Endothelial cell of umbilical vein (primary cell): ENCODE results near the gene ZNF516. TPM values are rescaled to one million over a fixed set of nuclear protein-coding genes. Genes with fewer than 3 reads are reported as not detected.

Experiments used
- BruUV-seq: library from RNA; stranded (reverse); fragments of 400-500 nt; replicated peaks from 2 replicates; lab custom pipeline; 2021; lab: Mats Ljungman, UMichigan
- CTCF ChIA-PET: fragments of 300-600, 350-600 bp; sonication (Branson Sonifier 250); formaldehyde crosslinking; loops from one replicate; lab custom pipeline; 2021; ENCODE audit warnings: antibody characterized with exemption, inconsistent platforms; lab: Charles Lee
- POLR2A ChIA-PET: fragments of 300-600, 350-600 bp; sonication (Branson Sonifier 250); formaldehyde crosslinking; loops from one replicate; lab custom pipeline; 2021; ENCODE audit warnings: antibody characterized with exemption, inconsistent platforms; lab: Charles Lee
- DNase-seq: peaks from one replicate; pipeline ENCODE4 v3.0.0-alpha.2; 2011; ENCODE audit warnings: low read depth, low spot score
- FAIRE-seq: peaks from 2 replicates; lab custom pipeline; 2011; peaks lifted over from hg19 to GRCh38; lab: Jason Lieb, UNC
- H2AFZ ChIP-seq: 2 replicates; pipeline ENCODE4 v1.6.0; 2012; ENCODE audit warnings: low read depth, low read length, control low read depth, inconsistent platforms
- H3K27ac ChIP-seq: 2 replicates; pipeline ENCODE4 v1.5.1; 2011; ENCODE audit warnings: low read depth, mild to moderate bottlenecking, control low read depth, low read length, moderate library complexity; ENCODE audit not compliant: insufficient read depth
- H3K27me3 ChIP-seq, 2 experiments: 2 replicates each; pipeline versions ENCODE4 v1.6.0 to v1.6.1; 2011; ENCODE audit warnings: low read length in 2 of 2, mixed read lengths in 1 of 2; ENCODE audit not compliant: control insufficient read depth in 2 of 2, insufficient read depth in 2 of 2
- H3K36me3 ChIP-seq, 2 experiments: 2 replicates in 1 of 2; 3 replicates in 1 of 2; pipeline ENCODE4 v1.5.1; 2011; ENCODE audit warnings: low read length in 2 of 2, mild to moderate bottlenecking in 1 of 2, moderate library complexity in 1 of 2; ENCODE audit not compliant: control insufficient read depth in 2 of 2, insufficient read depth in 2 of 2; ENCODE audit errors: extremely low read depth in 1 of 2
- H3K4me1 ChIP-seq: 3 replicates; pipeline ENCODE4 v1.5.1; 2011; ENCODE audit warnings: mild to moderate bottlenecking, low read length; ENCODE audit not compliant: control insufficient read depth, insufficient read depth; ENCODE audit errors: extremely low read depth
- H3K4me2 ChIP-seq: 2 replicates; pipeline ENCODE4 v1.6.1; 2011; ENCODE audit warnings: low read length, control low read depth, mixed read lengths; ENCODE audit not compliant: insufficient read depth
- H3K4me3 ChIP-seq, 3 experiments: fragments of 200-600 bp in 1 of 3; sonication (generic), shearing (Covaris generic) in 1 of 3; replicated peaks in 1 of 3; 2 replicates each; pipeline ENCODE4 v1.5.1; 2011 to 2016; ENCODE audit warnings: control low read depth in 3 of 3, low read length in 3 of 3, mild to moderate bottlenecking in 2 of 3, inconsistent platforms in 1 of 3, low read depth in 1 of 3, moderate library complexity in 1 of 3; ENCODE audit not compliant: insufficient read depth in 1 of 3
- H3K79me2 ChIP-seq: 2 replicates; pipeline ENCODE4 v1.6.0; 2012; ENCODE audit warnings: low read length, inconsistent platforms; ENCODE audit not compliant: control insufficient read depth, insufficient read depth
- H3K9ac ChIP-seq: replicated peaks from 2 replicates; pipeline ENCODE3; 2011; ENCODE audit warnings: low read length, control low read depth; ENCODE audit not compliant: insufficient read depth; ENCODE audit errors: extremely low read depth
- H3K9me1 ChIP-seq: replicated peaks from 3 replicates; pipeline ENCODE4 v1.6.0; 2011; ENCODE audit warnings: mild to moderate bottlenecking, low read length; ENCODE audit not compliant: control insufficient read depth, insufficient read depth; ENCODE audit errors: extremely low read depth
- H3K9me3 ChIP-seq: replicated peaks from 2 replicates; pipeline ENCODE4 v1.5.1; 2012; ENCODE audit warnings: low read length, inconsistent platforms; ENCODE audit not compliant: control insufficient read depth, insufficient read depth
- H4K20me1 ChIP-seq: replicated peaks from 2 replicates; pipeline ENCODE3; 2011; ENCODE audit warnings: mild to moderate bottlenecking, low read length; ENCODE audit not compliant: control insufficient read depth, insufficient read depth; ENCODE audit errors: extremely low read depth
- EZH2 ChIP-seq: IDR thresholded peaks from 2 replicates; pipeline ENCODE4 v1.6.1; 2012; ENCODE audit warnings: borderline replicate concordance, low read depth, mild to moderate bottlenecking, moderate library complexity, low read length, inconsistent platforms; ENCODE audit not compliant: severe bottlenecking
- FOS ChIP-seq: IDR thresholded peaks from 2 replicates; pipeline ENCODE4 v1.6.1; 2011; ENCODE audit warnings: mild to moderate bottlenecking, low read length, moderate library complexity, borderline replicate concordance; ENCODE audit not compliant: insufficient read depth
- GATA2 ChIP-seq: IDR thresholded peaks from 2 replicates; pipeline ENCODE4 v1.7.0; 2011; ENCODE audit warnings: low read depth, mild to moderate bottlenecking, moderate library complexity, mixed read lengths, low read length; ENCODE audit not compliant: insufficient read length, insufficient read depth
- JUN ChIP-seq: IDR thresholded peaks from 2 replicates; pipeline ENCODE4 v1.6.1; 2011; ENCODE audit warnings: borderline replicate concordance, low read depth; ENCODE audit not compliant: insufficient read length, insufficient read depth
- MYC ChIP-seq: IDR thresholded peaks from one replicate; pipeline ENCODE4 v1.6.1; 2011; ENCODE audit warnings: mild to moderate bottlenecking, low read depth, low read length
- POLR2A ChIP-seq: IDR thresholded peaks from 2 replicates; pipeline ENCODE4 v1.6.1; 2012; ENCODE audit warnings: low read depth, mild to moderate bottlenecking, control low read depth, low read length
- POLR2AphosphoS5 ChIP-seq: IDR thresholded peaks from 2 replicates; pipeline ENCODE4 v1.6.1; 2012; ENCODE audit warnings: low read depth, mild to moderate bottlenecking, control low read depth, low read length, moderate library complexity; ENCODE audit not compliant: insufficient read depth
- dilution Hi-C: fragments of 300-500 bp; cut with MboI; formaldehyde crosslinking; loops from one replicate; pipeline ENCODE4 v1.15.0; 2019; ENCODE audit warnings: low sequenced_read_pairs; ENCODE audit not compliant: extremely low pct_ligation_motif_present
- intact Hi-C: fragments of 100-400 bp; cut with micrococcal nuclease; formaldehyde crosslinking; loops from one replicate; pipeline ENCODE4 v1.10.0; 2022
- polyA plus RNA-seq, 4 experiments: library from polyadenylated mRNA; depleted of rRNA in 3 of 4; stranded (reverse) in 3 of 4; unstranded in 1 of 4; fragments of >200 nt; gene quantifications; 2 replicates each; pipeline versions ENCODE4 v1.2.1 to v1.2.3, GENCODE V29; 2011 to 2012; ENCODE audit warnings: missing spikeins in 1 of 4
- total RNA-seq: library from RNA; stranded (reverse); gene quantifications from 2 replicates; pipeline ENCODE4 v1.2.3, GENCODE V29; 2021
- TF ChIP-seq, protein P1 (sequence below), 2 donors: IDR thresholded peaks; 1 replicate in 1 of 2; 2 replicates in 1 of 2; pipeline ENCODE4 v1.5.1; 2011; ENCODE audit warnings: low read length in 2 of 2, mild to moderate bottlenecking in 2 of 2, moderate library complexity in 2 of 2, control low read depth in 1 of 2, inconsistent platforms in 1 of 2, low read depth in 1 of 2; ENCODE audit not compliant: insufficient read depth in 1 of 2; ENCODE audit errors: extremely low read depth in 1 of 2

ZNF516 gene
- total and polyA plus RNA-seq, 2 donors (not counting 3 experiments of a cell fraction or from before 2014, with no cell fraction given), result 3.6 to 19.1 TPM

DNA sequence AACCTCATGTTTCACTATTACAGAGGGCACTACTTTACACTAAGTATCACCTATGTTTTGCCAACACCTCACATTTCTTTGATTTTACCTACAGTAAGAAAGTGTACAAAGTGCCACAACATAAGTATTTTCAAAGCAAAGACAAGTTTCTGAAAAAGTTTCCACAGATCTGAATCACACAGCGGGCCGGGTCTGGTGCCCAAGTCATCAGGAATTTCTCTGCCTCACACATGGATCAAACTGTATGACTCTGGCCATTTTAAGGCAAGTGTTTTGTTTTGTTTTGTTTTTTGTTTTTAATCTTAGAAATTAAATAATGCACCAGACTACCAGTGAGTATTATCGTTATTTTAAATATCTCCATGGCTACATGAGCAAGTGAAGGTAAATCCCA lies 73.4 kb downstream of the ZNF516 start:
- no peaks in the 10 kb centered on the region for H3K27me3 ChIP-seq
- dilution Hi-C loops (no loop called here), intact Hi-C loops (no loop called here)
- CTCF ChIA-PET, result no interaction called here
- H3K36me3 ChIP-seq, result no peaks in the 10 kb centered on the region
- POLR2A ChIA-PET, result no interaction called here
- no peaks in the 10 kb centered on the region for H3K4me1 ChIP-seq
- H3K9me1 ChIP-seq, result no peaks in the 10 kb centered on the region
- no peaks in the 10 kb centered on the region for H4K20me1 ChIP-seq
- no peak overlapping the region for H2AFZ ChIP-seq
- no peak overlapping the region for H3K4me2 ChIP-seq
- no peak overlapping the region for H3K9ac ChIP-seq
- H3K9me3 ChIP-seq, result no peaks in the 10 kb centered on the region
- no peak for TF ChIP-seq JUN
- no peak for TF ChIP-seq EZH2
- TF ChIP-seq POLR2A, result no peak
- no peak for TF ChIP-seq GATA2
- no peak for FAIRE-seq
- H3K27ac ChIP-seq, result no peak overlapping the region
- H3K79me2 ChIP-seq, result no peaks in the 10 kb centered on the region
- BruUV-seq, result no TSS peak
- DNase-seq, result no peak
- no peak overlapping the region for H3K4me3 ChIP-seq

DNA sequence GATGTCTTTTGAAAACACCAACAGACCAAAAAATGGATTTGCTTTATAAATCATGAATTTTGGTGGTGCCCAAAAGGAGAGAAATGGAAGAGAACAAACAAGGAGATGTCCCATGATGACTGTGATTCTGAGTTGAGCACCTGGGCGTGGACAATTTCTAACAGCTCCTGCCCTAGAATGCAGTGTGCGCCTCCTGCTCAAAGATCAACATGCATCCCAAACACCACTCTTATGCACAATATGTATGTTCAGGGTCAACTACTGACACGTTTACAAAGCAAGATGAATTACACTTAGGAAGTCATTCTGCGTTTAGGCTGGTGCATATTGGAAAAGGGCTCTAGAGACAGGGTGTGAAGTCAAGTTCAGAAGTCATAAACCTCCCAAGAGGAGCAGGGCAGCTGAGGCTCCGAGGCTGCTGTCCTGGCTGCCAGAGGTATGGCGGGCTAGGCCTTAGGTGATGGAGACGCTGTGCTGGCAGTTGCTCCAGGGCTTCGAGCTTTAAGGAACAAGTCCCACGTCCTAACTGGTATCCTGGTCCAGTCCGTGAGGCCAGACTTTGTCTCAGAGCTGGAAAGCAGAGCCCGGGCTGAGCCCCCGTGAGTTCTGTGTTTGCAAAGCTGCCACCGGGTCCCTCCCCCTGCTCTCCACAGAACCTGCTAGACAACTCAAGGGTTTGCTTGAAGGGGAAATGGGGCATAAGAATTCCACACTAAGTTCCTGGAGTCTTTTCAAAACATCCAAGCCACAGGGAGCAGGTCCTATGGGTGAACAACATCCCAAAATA lies 74.0 kb downstream of the ZNF516 start:
- no peaks in the 10 kb centered on the region for H3K9me1 ChIP-seq
- no peaks in the 10 kb centered on the region for H3K4me1 ChIP-seq
- no peak overlapping the region for H3K27ac ChIP-seq
- no peak for DNase-seq
- H3K27me3 ChIP-seq, result no peaks in the 10 kb centered on the region
- no peak for TF ChIP-seq EZH2
- no peak for TF ChIP-seq POLR2A
- no peak for TF ChIP-seq MYC
- TF ChIP-seq POLR2AphosphoS5, result no peak
- TF ChIP-seq, protein P1, sequence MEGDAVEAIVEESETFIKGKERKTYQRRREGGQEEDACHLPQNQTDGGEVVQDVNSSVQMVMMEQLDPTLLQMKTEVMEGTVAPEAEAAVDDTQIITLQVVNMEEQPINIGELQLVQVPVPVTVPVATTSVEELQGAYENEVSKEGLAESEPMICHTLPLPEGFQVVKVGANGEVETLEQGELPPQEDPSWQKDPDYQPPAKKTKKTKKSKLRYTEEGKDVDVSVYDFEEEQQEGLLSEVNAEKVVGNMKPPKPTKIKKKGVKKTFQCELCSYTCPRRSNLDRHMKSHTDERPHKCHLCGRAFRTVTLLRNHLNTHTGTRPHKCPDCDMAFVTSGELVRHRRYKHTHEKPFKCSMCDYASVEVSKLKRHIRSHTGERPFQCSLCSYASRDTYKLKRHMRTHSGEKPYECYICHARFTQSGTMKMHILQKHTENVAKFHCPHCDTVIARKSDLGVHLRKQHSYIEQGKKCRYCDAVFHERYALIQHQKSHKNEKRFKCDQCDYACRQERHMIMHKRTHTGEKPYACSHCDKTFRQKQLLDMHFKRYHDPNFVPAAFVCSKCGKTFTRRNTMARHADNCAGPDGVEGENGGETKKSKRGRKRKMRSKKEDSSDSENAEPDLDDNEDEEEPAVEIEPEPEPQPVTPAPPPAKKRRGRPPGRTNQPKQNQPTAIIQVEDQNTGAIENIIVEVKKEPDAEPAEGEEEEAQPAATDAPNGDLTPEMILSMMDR (IDR thresholded peaks at IDR 0.05; ENCODE audit: extremely low read depth in 1 of 2, insufficient read depth in 1 of 2, low read depth in 1 of 2, low read length in 2 of 2), result no peak
- no peak for TF ChIP-seq FOS
- BruUV-seq, result no TSS peak
- H3K36me3 ChIP-seq, result no peaks in the 10 kb centered on the region
- H3K9me3 ChIP-seq, result no peaks in the 10 kb centered on the region
- dilution Hi-C loops (no loop called here), intact Hi-C loops (no loop called here)
- H3K9ac ChIP-seq, result no peak overlapping the region
- FAIRE-seq, result no peak
- H3K4me2 ChIP-seq, result no peak overlapping the region
- H2AFZ ChIP-seq, result no peak overlapping the region
- H3K4me3 ChIP-seq, result no peak overlapping the region
- H4K20me1 ChIP-seq, result no peaks in the 10 kb centered on the region
- ChIA-PET CTCF (no interaction called here), POLR2A (no interaction called here)
- no peaks in the 10 kb centered on the region for H3K79me2 ChIP-seq
